ENCODE data around the gene TMEM156. TPM values are rescaled to one million over a fixed set of nuclear protein-coding genes. Genes with fewer than 3 reads are reported as not detected.

Gene TMEM156
- total and polyA plus RNA-seq, 2 of the 4 experiments (the other 2 are of a cell fraction), result 0.53 to 0.54 TPM

- in situ Hi-C loops (cut with MboI; ENCODE audit: low sequenced_read_pairs) (no loop called here), dilution Hi-C loops (cut with HindIII; ENCODE audit: low sequenced_read_pairs, unreplicated experiment) (no loop called here)
- ATAC-seq (ENCODE audit: low read depth), result no peak
Measured at GRCh38 chr4:38920186-38920585, 112.0 kb downstream of the TMEM156 start.

More at GRCh38 chr4:38920186-38920585, 112.0 kb downstream of the TMEM156 start:
- Histone ChIP-seq H3K79me1 (ENCODE audit: low read depth in 1 of 2, low read length in 2 of 2) (peaks cover 24 to 60% of the 10 kb centered on the region in 2 experiments), H3K23ac (ENCODE audit: low read depth, low read length) (no peak overlapping the region), H3K4me3 (ENCODE audit: insufficient read depth, low read depth, low read length) (no peak overlapping the region), H3K9me1 (ENCODE audit: insufficient read depth, low read length) (peaks cover 9% of the 10 kb centered on the region), H2BK20ac (ENCODE audit: low read depth, low read length) (no peak overlapping the region), H3K27me3 (ENCODE audit: control insufficient read depth, insufficient read depth, low read length) (no peaks in the 10 kb centered on the region), H3K4ac (ENCODE audit: low read depth, low read length) (no peak overlapping the region), H3K14ac (replicated peaks; ENCODE audit: low read depth, low read length) (no peak overlapping the region), H3K9me3 (ENCODE audit: control insufficient read depth, insufficient read depth, low read length) (no peaks in the 10 kb centered on the region), H3K36me3 (ENCODE audit: control insufficient read depth, insufficient read depth, low read length) (peaks cover 65% of the 10 kb centered on the region), H3K56ac (ENCODE audit: extremely low read depth, insufficient read depth, low read length) (no peak overlapping the region), H2BK120ac (ENCODE audit: low read depth, low read length) (no peak overlapping the region), H2AK5ac (ENCODE audit: low read depth, low read length) (no peak overlapping the region), H2BK5ac (ENCODE audit: low read depth, low read length, poor library complexity, severe bottlenecking) (no peak overlapping the region), H4K8ac (ENCODE audit: low read depth in 2 of 2, low read length in 2 of 2) (no peak overlapping the region), H4K20me1 (ENCODE audit: insufficient read depth, low read length) (0 out of 2 replicates have a peak, but pooled peaks cover 15% of the 10 kb centered on the region), H3K9ac (ENCODE audit: low read depth, low read length) (no peak overlapping the region), H4K91ac (ENCODE audit: insufficient read depth, low read depth, low read length) (no peak overlapping the region), H2AK9ac (replicated peaks; ENCODE audit: low read depth, low read length, poor library complexity) (no peak overlapping the region), H2BK15ac (ENCODE audit: low read depth, low read length) (no peak overlapping the region), H3K4me2 (ENCODE audit: low read depth, low read length) (no peak overlapping the region), H3K18ac (ENCODE audit: low read depth, low read length) (no peak overlapping the region), H3K4me1 (ENCODE audit: control insufficient read depth, insufficient read depth, low read length) (peaks cover 2% of the 10 kb centered on the region; the same call in 1 of the 2 replicates), H2AFZ (replicated peaks; ENCODE audit: low read length, poor library complexity) (no peak overlapping the region), H3K27ac (ENCODE audit: insufficient read depth, low read length) (no peak overlapping the region), H4K5ac (ENCODE audit: low read depth, low read length) (no peak overlapping the region)
- peak; percentile 29 for DNase-seq
- ChIA-PET POLR2A (ENCODE audit: unreplicated experiment) (no interaction called here), CTCF (no interaction called here)
- TF ChIP-seq RCOR1 (IDR thresholded peaks at IDR 0.05; ENCODE audit: insufficient replicate concordance, low read length) (no peak), USF2 (IDR thresholded peaks at IDR 0.05; ENCODE audit: low read depth, low read length) (no peak)
- WGBS, 2 experiments (ENCODE audit: extremely low coverage in 2 of 2, insufficient read length in 1 of 2), result no CpG with 5 or more reads among the region's 2 CpGs
- BruUV-seq (replicated peaks), result no TSS peak
- intact Hi-C loops (cut with micrococcal nuclease), result no loop called here

Data from IMR-90 (cell line).